GM21529 (cell line): ENCODE results near the gene MAPK10.
"Not testable (repeated sequence)": the region's sequence is repeated elsewhere in the genome, so short reads cannot be mapped to it uniquely, and the experiment has no call there.

Source experiments
- ATAC-seq: cut with Tn5 transposase; IDR thresholded peaks from one replicate; pipeline ENCODE4 v1.9.1; 2021; ENCODE audit not compliant: unreplicated experiment

The MAPK10 gene

DNA sequence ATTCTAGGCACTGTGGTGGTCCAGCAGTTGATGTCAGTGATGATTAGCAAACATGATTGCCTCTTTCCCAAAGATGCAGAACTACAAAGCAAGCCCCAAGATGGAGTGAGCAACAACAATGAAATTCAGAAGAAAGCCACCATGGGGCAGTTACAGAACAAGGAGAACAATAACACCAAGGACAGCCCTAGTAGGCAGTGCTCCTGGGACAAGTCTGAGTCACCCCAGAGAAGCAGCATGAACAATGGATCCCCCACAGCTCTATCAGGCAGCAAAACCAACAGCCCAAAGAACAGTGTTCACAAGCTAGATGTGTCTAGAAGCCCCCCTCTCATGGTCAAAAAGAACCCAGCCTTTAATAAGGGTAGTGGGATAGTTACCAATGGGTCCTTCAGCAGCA, 365.3 kb downstream of the MAPK10 start:
- no peak for ATAC-seq

- ATAC-seq: no peak
Observed at GRCh38 chr4:85993641-85994040, 366.2 kb downstream of the MAPK10 start.

GRCh38 chr4:85986266-85986665, 373.6 kb downstream of the MAPK10 start:
- ATAC-seq: no peak

DNA sequence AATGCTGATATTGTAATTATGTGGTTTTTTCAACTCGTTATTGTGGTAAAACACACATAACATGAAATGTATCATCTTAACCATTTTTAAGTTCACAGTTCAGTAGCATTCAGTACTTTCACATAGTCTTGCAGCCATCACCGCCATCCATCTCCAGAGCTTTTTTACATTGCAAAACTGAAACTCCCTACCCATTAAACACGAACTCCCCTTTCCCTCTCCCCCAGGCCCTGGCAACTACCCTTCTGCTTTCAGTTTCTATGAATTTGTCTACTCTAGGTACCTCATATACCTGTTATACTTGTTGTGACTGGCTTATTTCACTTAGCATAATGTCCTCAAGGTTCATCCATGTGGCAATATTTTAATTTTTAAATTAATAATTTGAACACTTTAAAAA, 380.6 kb downstream of the MAPK10 start:
- peak; percentile 93 for ATAC-seq

- no peak for ATAC-seq
Observed at GRCh38 chr4:85970535-85970934, 389.3 kb downstream of the MAPK10 start.

DNA sequence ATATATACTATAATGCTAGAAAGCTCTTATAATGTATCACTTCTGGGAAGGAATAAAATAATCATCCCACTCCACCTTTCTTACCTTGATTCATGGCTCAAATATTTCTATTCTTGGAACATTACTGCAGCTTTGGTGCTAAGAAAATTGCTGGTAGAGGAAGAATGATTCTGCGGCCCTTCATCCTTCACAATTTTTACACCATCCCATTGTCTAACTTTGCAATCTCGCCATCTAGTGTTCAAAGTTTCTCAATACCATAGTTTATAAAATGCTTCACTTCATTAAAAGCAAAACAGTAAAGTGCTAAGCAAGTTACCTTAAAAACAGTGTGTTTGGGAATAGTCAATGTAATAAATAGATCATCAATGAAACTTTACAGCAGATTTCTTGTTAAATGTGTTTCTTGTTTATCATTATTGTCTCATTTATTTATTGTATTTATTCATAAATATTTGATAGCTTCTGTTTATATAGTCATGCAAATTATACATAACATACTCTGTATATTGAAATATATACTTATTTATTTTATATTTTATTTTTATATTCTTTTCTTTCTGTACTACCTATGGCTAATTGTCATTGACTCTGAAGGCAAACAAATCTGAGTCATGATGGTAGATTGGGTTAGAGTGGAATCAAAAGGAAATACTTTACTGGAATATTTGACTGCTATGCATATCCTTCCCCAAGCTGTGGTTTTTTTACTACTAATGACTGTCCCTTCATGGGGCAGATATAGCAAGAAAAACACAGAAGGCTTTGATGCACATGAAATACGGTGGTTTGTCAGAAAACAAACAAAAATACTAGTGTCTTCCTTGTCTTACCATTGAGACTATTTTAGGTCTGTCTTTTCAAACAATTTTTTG, 390.7 kb downstream of the MAPK10 start:
- ATAC-seq: peak; percentile 72

- ATAC-seq: no peak
Observed at GRCh38 chr4:85967872-85968271, 392.0 kb downstream of the MAPK10 start.

- ATAC-seq: no peak
Observed at GRCh38 chr4:85966373-85966772, 393.5 kb downstream of the MAPK10 start.

- ATAC-seq: no peak
Observed at GRCh38 chr4:85965529-85965928, 394.3 kb downstream of the MAPK10 start.

DNA sequence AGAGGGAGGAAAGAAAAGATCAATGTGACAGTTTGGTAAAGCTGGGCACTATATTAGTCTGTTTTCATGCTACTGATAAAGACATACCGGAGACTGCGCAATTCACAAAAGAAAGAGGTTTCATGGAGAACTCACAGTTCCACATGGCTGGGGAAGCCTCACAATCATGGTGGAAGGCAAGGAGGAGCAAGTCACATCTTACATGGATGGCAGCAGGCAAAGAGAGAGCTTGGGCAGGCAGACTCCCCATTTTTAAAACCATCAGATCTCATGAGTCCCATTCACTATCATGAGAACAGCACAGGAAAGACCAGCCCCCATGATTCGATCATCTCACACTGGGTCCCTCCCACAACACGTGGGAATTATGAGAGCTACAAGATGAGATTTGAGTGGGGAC, 394.8 kb downstream of the MAPK10 start:
- ATAC-seq: not testable (repeated sequence)

DNA sequence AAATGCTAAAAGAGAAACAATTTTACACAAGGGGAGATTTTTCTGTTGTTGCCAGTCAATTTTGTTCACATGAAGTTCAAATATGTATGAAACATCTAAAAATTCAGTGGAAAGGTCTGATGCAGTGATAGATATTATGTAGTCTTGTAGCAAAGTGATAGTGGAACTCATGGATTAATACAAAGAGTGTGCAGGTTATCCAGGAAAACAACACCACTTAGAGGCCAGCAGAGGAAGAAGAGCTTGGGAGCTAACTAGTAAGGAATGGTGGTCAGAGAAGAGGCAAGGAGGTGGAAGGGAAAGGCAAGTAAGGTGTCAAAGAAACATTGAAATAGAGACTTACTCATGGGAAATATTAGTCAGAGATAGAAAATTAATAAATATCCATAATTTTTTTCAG, 395.6 kb downstream of the MAPK10 start:
- ATAC-seq: no peak

DNA sequence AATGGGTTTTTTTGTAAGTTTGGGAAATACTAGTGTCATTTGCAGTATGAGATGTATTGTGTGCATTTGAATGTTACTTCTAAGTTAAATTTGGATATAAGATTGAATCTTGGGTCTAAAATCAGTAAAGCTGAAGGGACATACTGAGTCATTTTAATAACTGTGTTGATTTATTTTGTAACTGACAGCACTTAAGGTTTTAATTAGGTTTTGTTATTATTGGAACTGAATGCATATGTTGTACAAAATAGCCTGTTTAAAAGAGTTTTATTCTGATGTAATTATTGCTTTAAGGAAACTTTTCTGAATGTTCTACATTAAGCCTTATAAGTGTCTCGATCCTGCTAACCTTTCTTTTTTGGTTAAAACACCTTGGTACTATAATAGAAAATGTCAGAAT, 396.6 kb downstream of the MAPK10 start:
- ATAC-seq: no peak

DNA sequence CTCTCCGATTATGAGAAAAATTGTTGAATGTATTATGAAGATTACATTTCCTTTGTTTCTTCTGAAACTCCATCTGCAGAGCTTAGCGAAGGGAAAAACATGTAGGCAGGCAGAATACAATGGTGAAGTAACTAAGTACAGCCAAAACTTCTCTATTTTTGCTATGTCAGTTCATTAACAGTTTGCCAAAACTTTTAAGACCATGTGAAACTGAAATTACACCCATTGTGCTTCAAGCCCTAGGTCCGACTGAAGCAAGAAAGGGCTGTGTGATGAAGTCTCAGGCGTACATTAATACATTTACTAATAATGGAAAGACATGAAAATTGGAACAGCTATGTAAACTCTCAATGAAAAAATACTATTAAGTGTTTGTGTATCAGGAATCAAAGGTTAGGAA, 398.0 kb downstream of the MAPK10 start:
- ATAC-seq: no peak

GRCh38 chr4:85956293-85956945, 403.4 kb downstream of the MAPK10 start:
- ATAC-seq: no peak

- ATAC-seq: no peak
Observed at GRCh38 chr4:85955620-85956292, 404.1 kb downstream of the MAPK10 start.

DNA sequence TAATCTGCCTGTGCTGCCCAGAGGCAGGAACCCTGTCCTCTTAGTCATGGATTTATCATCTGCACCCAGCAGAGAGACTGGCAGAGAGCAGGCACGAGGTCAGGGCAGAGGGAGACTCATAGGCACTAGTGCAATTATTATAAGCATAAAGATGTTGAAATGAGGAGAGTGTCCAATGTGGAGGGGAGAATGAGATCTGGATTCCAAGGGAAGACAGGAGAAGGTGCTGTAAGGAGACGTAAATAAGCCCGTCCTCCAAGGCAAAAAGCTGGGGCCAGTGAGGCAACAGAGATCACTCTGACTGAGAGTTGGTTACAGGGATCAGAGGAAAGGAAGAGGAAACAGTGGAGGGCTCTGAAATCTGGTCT, 406.2 kb downstream of the MAPK10 start:
- no peak for ATAC-seq

- no peak for ATAC-seq
Observed at GRCh38 chr4:85952972-85953650, 406.7 kb downstream of the MAPK10 start.

GRCh38 chr4:85952528-85952927, 407.3 kb downstream of the MAPK10 start:
- no peak for ATAC-seq

- ATAC-seq: no peak
Observed at GRCh38 chr4:85951099-85951498, 408.8 kb downstream of the MAPK10 start.

DNA sequence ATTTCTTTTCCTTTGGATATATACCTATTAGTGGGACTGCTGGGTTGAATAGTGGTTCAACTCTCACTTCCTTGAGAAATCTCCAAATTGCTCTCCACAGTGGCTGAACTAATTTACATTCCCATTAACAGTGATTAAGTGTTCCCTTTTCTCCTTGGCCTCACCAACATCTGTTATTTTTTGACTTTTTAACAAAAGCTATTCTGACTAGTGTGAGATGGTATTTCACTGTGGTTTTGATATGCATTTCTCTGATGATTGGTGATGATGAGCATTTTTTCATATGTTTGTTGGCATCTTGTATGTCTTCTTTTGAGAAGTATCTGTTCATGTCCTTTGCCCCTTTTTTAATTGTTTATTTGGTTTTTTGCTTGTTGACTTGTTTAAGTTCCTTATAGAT, 413.0 kb downstream of the MAPK10 start:
- ATAC-seq: no peak

DNA sequence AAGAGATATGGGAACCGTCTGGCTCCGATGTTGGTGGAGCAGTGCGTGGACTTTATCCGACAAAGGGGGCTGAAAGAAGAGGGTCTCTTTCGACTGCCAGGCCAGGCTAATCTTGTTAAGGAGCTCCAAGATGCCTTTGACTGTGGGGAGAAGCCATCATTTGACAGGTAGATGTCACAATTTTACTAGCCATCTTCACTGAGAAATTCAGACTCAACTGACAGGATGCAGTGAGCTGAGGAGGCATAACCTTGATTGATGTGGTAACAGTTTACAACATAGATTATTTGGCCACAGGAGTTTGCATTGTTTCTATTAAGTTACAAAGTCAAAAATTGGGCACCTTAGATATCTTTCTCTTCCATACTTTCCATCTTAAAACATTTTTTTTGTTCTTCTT, 417.7 kb downstream of the MAPK10 start:
- ATAC-seq: no peak
